HEK293 (cell line): ENCODE results near the gene DCST2.

Source experiments
- CTCF ChIA-PET: fragments of 350-600 bp; formaldehyde crosslinking; extraction: SDS; loops from one replicate; lab custom pipeline; 2021; ENCODE audit warnings: antibody characterized with exemption; lab: Yijun Ruan, JAX
- POLR2A ChIA-PET: fragments of 300-600 bp; formaldehyde crosslinking; extraction: SDS; loops from one replicate; lab custom pipeline; 2020; ENCODE audit warnings: antibody characterized with exemption, inconsistent platforms; lab: Yijun Ruan, JAX
- H3K27ac ChIP-seq: fragments of 200-500 bp; sonication (Bioruptor generic); 2 replicates; pipeline ENCODE4 v1.5.1; 2014; ENCODE audit warnings: low read depth, low read length, control low read depth, inconsistent platforms; ENCODE audit errors: extremely low read depth
- H3K36me3 ChIP-seq, 2 experiments: fragments of 200-500 bp in 1 of 2; sonication (Bioruptor generic) in 1 of 2; 1 replicate in 1 of 2; 2 replicates in 1 of 2; pipeline ENCODE4 v1.5.1; 2014 to 2017; ENCODE audit warnings: inconsistent platforms in 2 of 2, low read length in 2 of 2; ENCODE audit not compliant: control insufficient read depth in 2 of 2, insufficient read depth in 1 of 2
- H3K4me1 ChIP-seq: fragments of 200-500 bp; sonication (Bioruptor generic); 2 replicates; pipeline ENCODE4 v1.5.1; 2014; ENCODE audit warnings: mild to moderate bottlenecking, low read length, inconsistent platforms; ENCODE audit not compliant: control insufficient read depth, insufficient read depth
- H3K4me3 ChIP-seq: 2 replicates; pipeline ENCODE4 v1.5.1; 2011; ENCODE audit warnings: low read depth, mild to moderate bottlenecking, control low read depth, low read length, moderate library complexity
- H3K9me3 ChIP-seq: fragments of 200-500 bp; sonication (Bioruptor generic); 2 replicates; pipeline ENCODE4 v1.5.1; 2014; ENCODE audit warnings: low read depth, low read length, inconsistent platforms; ENCODE audit not compliant: control insufficient read depth, insufficient read depth
- MYNN ChIP-seq: fragments of 450-650 bp; formaldehyde crosslinking; IDR thresholded peaks from 2 replicates; pipeline ENCODE4 v1.5.1; 2016; ENCODE audit warnings: missing biosample characterization, missing genetic modification characterization, borderline replicate concordance
- PATZ1 ChIP-seq: fragments of 450-650 bp; formaldehyde crosslinking; IDR thresholded peaks from 2 replicates; pipeline ENCODE4 v1.5.1; 2016; ENCODE audit warnings: missing biosample characterization, missing genetic modification characterization
- SP3 ChIP-seq: fragments of 450-650 bp; formaldehyde crosslinking; IDR thresholded peaks from 2 replicates; pipeline ENCODE4 v1.5.1; 2016; ENCODE audit warnings: missing biosample characterization, missing genetic modification characterization
- ZBTB17 ChIP-seq: fragments of 450-650 bp; formaldehyde crosslinking; IDR thresholded peaks from 2 replicates; pipeline ENCODE4 v1.5.1; 2016; ENCODE audit warnings: missing biosample characterization, missing genetic modification characterization
- ZBTB20 ChIP-seq: fragments of 450-650 bp; formaldehyde crosslinking; IDR thresholded peaks from 2 replicates; pipeline ENCODE4 v1.5.1; 2016; ENCODE audit warnings: missing biosample characterization, missing genetic modification characterization
- ZBTB7A ChIP-seq: fragments of 450-650 bp; formaldehyde crosslinking; IDR thresholded peaks from 2 replicates; pipeline ENCODE4 v1.5.1; 2016; ENCODE audit warnings: low read depth, missing biosample characterization, missing genetic modification characterization
- ZEB2 ChIP-seq: fragments of 450-650 bp; formaldehyde crosslinking; IDR thresholded peaks from 2 replicates; pipeline ENCODE4 v1.5.1; 2016; ENCODE audit warnings: missing biosample characterization, missing genetic modification characterization
- ZNF114 ChIP-seq: fragments of 450-650 bp; formaldehyde crosslinking; IDR thresholded peaks from 2 replicates; pipeline ENCODE4 v1.5.0; 2017; ENCODE audit warnings: missing biosample characterization, missing genetic modification characterization
- ZNF18 ChIP-seq: fragments of 450-650 bp; formaldehyde crosslinking; IDR thresholded peaks from 2 replicates; pipeline ENCODE4 v1.5.1; 2016; ENCODE audit warnings: missing biosample characterization, missing genetic modification characterization
- ZNF221 ChIP-seq: fragments of 450-650 bp; formaldehyde crosslinking; IDR thresholded peaks from 2 replicates; pipeline ENCODE4 v1.5.1; 2017; ENCODE audit warnings: missing biosample characterization, missing genetic modification characterization, borderline replicate concordance
- ZNF280D ChIP-seq: fragments of 450-650 bp; formaldehyde crosslinking; IDR thresholded peaks from 2 replicates; pipeline ENCODE4 v1.5.1; 2016; ENCODE audit warnings: missing biosample characterization, missing genetic modification characterization
- ZNF302 ChIP-seq: fragments of 450-650 bp; formaldehyde crosslinking; IDR thresholded peaks from 2 replicates; pipeline ENCODE4 v1.5.1; 2016; ENCODE audit warnings: missing biosample characterization, missing genetic modification characterization, low read depth
- ZNF335 ChIP-seq: fragments of 450-650 bp; formaldehyde crosslinking; conservative IDR thresholded peaks from 2 replicates; pipeline ENCODE4 v1.5.1; 2016; ENCODE audit warnings: missing biosample characterization, missing genetic modification characterization
- ZNF341 ChIP-seq: fragments of 450-650 bp; formaldehyde crosslinking; IDR thresholded peaks from 2 replicates; pipeline ENCODE4; 2016; ENCODE audit warnings: low read depth, missing biosample characterization, missing genetic modification characterization
- ZNF366 ChIP-seq: fragments of 450-650 bp; formaldehyde crosslinking; conservative IDR thresholded peaks from 2 replicates; pipeline ENCODE4 v1.5.1; 2016; ENCODE audit warnings: missing biosample characterization, missing genetic modification characterization
- ZNF398 ChIP-seq: fragments of 450-650 bp; formaldehyde crosslinking; IDR thresholded peaks from 2 replicates; pipeline ENCODE4 v1.5.1; 2017; ENCODE audit warnings: missing biosample characterization, missing genetic modification characterization
- ZNF404 ChIP-seq: fragments of 450-650 bp; formaldehyde crosslinking; IDR thresholded peaks from 2 replicates; pipeline ENCODE4 v1.5.1; 2017; ENCODE audit warnings: missing biosample characterization, missing genetic modification characterization
- ZNF416 ChIP-seq: fragments of 450-650 bp; formaldehyde crosslinking; IDR thresholded peaks from 2 replicates; pipeline ENCODE4 v1.5.1; 2016; ENCODE audit warnings: missing biosample characterization, missing genetic modification characterization
- ZNF426 ChIP-seq: fragments of 450-650 bp; formaldehyde crosslinking; IDR thresholded peaks from 2 replicates; pipeline ENCODE4 v1.5.1; 2017; ENCODE audit warnings: missing biosample characterization, missing genetic modification characterization, mild to moderate bottlenecking, inconsistent platforms, moderate library complexity
- ZNF513 ChIP-seq: fragments of 450-650 bp; IDR thresholded peaks from 2 replicates; pipeline ENCODE4 v1.5.1; 2018; ENCODE audit warnings: missing biosample characterization, missing genetic modification characterization
- ZNF585B ChIP-seq: fragments of 450-650 bp; formaldehyde crosslinking; IDR thresholded peaks from 2 replicates; pipeline ENCODE4 v1.5.1; 2016; ENCODE audit warnings: missing biosample characterization, missing genetic modification characterization
- ZNF600 ChIP-seq: fragments of 450-650 bp; formaldehyde crosslinking; IDR thresholded peaks from 2 replicates; pipeline ENCODE4 v1.5.1; 2016; ENCODE audit warnings: missing biosample characterization, missing genetic modification characterization
- ZNF629 ChIP-seq: fragments of 450-650 bp; formaldehyde crosslinking; IDR thresholded peaks from 2 replicates; pipeline ENCODE4 v1.5.1; 2017; ENCODE audit warnings: missing biosample characterization, missing genetic modification characterization
- ZNF654 ChIP-seq: fragments of 450-650 bp; formaldehyde crosslinking; IDR thresholded peaks from 2 replicates; pipeline ENCODE4 v1.5.1; 2016; ENCODE audit warnings: low read depth, missing biosample characterization, missing genetic modification characterization
- ZNF664 ChIP-seq: fragments of 450-650 bp; formaldehyde crosslinking; IDR thresholded peaks from 2 replicates; pipeline ENCODE4 v1.5.1; 2016; ENCODE audit warnings: missing biosample characterization, missing genetic modification characterization
- ZNF776 ChIP-seq: fragments of 450-650 bp; formaldehyde crosslinking; IDR thresholded peaks from 2 replicates; pipeline ENCODE4 v1.5.0; 2017; ENCODE audit warnings: missing biosample characterization, missing genetic modification characterization, borderline replicate concordance
- ZNF843 ChIP-seq: fragments of 450-650 bp; formaldehyde crosslinking; IDR thresholded peaks from 2 replicates; pipeline ENCODE4 v1.5.1; 2016; ENCODE audit warnings: missing biosample characterization, missing genetic modification characterization
- ZSCAN5A ChIP-seq: fragments of 450-650 bp; formaldehyde crosslinking; IDR thresholded peaks from 2 replicates; pipeline ENCODE4 v1.5.1; 2016; ENCODE audit warnings: missing biosample characterization, missing genetic modification characterization

DCST2 gene

GRCh38 chr1:155075535-155075934 lies 42.0 kb upstream of the DCST2 start:
- ChIA-PET CTCF (interaction anchor here (0.8 to 8.0 kb wide), 8 partner anchors 9 to 748 kb away, joined by 3 to 66 read pairs (median 4); no protein-coding TSS in a partner anchor), POLR2A (interaction anchor here (0.8 to 1.9 kb wide), 7 partner anchors 8 to 114 kb away, joined by 3 to 6 read pairs (median 4); partner anchors contain the start of genes ADAM15 and KRTCAP2)
- Histone ChIP-seq H3K27ac (no peak overlapping the region), H3K4me1 (peaks cover 10% of the 10 kb centered on the region; the same call in 1 of the 2 replicates), H3K9me3 (no peaks in the 10 kb centered on the region), H3K4me3 (no peak overlapping the region), H3K36me3 (no peaks in the 10 kb centered on the region)
- TF ChIP-seq ZNF398 (tag by site-specific recombination) (peak; percentile 79), ZNF341 (tag by site-specific recombination) (no peak), ZSCAN5A (tag by site-specific recombination) (no peak), ZNF513 (tag by site-specific recombination) (no peak), ZEB2 (tag by site-specific recombination) (no peak), ZNF280D (no peak), ZNF366 (tag by site-specific recombination) (peak; percentile 41; the same call in 1 of the 2 replicates), ZNF302 (tag by site-specific recombination) (no peak), ZBTB20 (peak; percentile 99), ZNF18 (tag by site-specific recombination) (no peak), ZBTB17 (peak; percentile 78), ZNF843 (tag by site-specific recombination) (no peak), SP3 (tag by site-specific recombination) (no peak), ZNF416 (no peak), ZNF600 (tag by site-specific recombination) (peak; percentile 49), ZNF404 (tag by site-specific recombination) (no peak), ZNF221 (tag by site-specific recombination) (no peak), MYNN (tag by site-specific recombination) (no peak), ZNF585B (tag by site-specific recombination) (no peak), ZNF426 (no peak), ZNF654 (no peak), ZNF664 (tag by site-specific recombination) (no peak), ZBTB7A (tag by site-specific recombination) (no peak), ZNF629 (tag by site-specific recombination) (0 out of 2 replicates have a peak, but pooled peaks have one; percentile 10), ZNF335 (tag by site-specific recombination) (peak; percentile 43), ZNF776 (tag by site-specific recombination) (no peak), PATZ1 (peak; percentile 53; the same call in 1 of the 2 replicates), ZNF114 (tag by site-specific recombination) (no peak)
